Femur (tissue), 1 donor: ENCODE measurements around the gene MCCD1.

Source experiments
- DNase-seq: peaks from one replicate; pipeline ENCODE4 v3.0.0-alpha.2; 2017

MCCD1 gene

DNA sequence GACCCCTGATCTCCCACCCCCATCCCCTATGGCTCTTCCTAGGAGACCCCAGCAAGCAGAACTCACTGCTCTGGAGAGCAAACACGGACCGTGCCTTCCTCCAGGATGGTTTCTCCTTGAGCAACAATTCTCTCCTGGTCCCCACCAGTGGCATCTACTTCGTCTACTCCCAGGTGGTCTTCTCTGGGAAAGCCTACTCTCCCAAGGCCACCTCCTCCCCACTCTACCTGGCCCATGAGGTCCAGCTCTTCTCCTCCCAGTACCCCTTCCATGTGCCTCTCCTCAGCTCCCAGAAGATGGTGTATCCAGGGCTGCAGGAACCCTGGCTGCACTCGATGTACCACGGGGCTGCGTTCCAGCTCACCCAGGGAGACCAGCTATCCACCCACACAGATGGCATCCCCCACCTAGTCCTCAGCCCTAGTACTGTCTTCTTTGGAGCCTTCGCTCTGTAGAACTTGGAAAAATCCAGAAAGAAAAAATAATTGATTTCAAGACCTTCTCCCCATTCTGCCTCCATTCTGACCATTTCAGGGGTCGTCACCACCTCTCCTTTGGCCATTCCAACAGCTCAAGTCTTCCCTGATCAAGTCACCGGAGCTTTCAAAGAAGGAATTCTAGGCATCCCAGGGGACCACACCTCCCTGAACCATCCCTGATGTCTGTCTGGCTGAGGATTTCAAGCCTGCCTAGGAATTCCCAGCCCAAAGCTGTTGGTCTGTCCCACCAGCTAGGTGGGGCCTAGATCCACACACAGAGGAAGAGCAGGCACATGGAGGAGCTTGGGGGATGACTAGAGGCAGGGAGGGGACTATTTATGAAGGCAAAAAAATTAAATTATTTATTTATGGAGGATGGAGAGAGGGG is 44.7 kb downstream of the MCCD1 start:
- no peak for DNase-seq

DNA sequence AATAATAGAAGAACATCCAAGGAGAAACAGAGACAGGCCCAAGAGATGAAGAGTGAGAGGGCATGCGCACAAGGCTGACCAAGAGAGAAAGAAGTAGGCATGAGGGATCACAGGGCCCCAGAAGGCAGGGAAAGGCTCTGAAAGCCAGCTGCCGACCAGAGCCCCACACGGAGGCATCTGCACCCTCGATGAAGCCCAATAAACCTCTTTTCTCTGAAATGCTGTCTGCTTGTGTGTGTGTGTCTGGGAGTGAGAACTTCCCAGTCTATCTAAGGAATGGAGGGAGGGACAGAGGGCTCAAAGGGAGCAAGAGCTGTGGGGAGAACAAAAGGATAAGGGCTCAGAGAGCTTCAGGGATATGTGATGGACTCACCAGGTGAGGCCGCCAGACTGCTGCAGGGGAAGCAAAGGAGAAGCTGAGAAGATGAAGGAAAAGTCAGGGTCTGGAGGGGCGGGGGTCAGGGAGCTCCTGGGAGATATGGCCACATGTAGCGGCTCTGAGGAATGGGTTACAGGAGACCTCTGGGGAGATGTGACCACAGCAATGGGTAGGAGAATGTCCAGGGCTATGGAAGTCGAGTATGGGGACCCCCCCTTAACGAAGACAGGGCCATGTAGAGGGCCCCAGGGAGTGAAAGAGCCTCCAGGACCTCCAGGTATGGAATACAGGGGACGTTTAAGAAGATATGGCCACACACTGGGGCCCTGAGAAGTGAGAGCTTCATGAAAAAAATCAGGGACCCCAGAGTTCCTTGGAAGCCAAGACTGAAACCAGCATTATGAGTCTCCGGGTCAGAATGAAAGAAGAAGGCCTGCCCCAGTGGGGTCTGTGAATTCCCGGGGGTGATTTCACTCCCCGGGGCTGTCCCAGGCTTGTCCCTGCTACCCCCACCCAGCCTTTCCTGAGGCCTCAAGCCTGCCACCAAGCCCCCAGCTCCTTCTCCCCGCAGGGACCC is 45.6 kb downstream of the MCCD1 start:
- DNase-seq: no peak

- DNase-seq: peak; percentile 66
Measured at GRCh38 chr6:31575335-31575901, 46.7 kb downstream of the MCCD1 start, which contains the start of gene TNF. TNF (plus strand) TSS chr6:31575565; CDS start chr6:31575742, 177 bp downstream.

- DNase-seq: no peak
Measured at GRCh38 chr6:31575952-31576685, 47.4 kb downstream of the MCCD1 start.

GRCh38 chr6:31576897-31577578 is 48.3 kb downstream of the MCCD1 start:
- DNase-seq: no peak

DNA sequence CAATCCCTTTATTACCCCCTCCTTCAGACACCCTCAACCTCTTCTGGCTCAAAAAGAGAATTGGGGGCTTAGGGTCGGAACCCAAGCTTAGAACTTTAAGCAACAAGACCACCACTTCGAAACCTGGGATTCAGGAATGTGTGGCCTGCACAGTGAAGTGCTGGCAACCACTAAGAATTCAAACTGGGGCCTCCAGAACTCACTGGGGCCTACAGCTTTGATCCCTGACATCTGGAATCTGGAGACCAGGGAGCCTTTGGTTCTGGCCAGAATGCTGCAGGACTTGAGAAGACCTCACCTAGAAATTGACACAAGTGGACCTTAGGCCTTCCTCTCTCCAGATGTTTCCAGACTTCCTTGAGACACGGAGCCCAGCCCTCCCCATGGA is 48.8 kb downstream of the MCCD1 start:
- DNase-seq: no peak

DNA sequence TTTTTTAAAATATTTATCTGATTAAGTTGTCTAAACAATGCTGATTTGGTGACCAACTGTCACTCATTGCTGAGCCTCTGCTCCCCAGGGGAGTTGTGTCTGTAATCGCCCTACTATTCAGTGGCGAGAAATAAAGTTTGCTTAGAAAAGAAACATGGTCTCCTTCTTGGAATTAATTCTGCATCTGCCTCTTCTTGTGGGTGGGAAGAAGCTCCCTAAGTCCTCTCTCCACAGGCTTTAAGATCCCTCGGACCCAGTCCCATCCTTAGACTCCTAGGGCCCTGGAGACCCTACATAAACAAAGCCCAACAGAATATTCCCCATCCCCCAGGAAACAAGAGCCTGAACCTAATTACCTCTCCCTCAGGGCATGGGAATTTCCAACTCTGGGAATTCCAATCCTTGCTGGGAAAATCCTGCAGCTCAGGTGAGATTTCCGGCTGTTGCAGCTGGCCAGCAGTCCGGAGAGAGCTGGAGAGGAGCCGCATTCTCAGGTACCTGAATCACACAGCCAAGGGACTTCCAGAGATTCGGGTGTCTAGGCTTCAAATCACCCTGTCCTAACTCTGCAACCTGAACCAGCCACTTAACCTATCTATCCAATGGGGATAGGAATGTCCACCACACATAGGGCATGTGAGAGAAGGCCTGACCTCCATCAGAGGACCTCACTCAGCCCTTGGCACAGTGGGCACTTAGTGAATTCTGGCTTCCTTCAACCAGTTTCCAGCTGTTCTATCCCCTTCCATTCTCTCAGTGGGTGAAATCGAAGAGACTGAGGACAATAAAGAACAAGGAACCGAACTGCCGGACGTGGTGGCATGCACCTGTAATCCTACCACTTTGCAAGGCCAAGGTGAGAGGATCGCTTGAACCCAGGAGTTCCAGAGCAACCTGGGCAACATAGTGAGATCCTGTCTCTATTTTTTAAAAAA is 49.7 kb downstream of the MCCD1 start:
- no peak for DNase-seq

- DNase-seq: no peak
Measured at GRCh38 chr6:31579119-31579505, 50.4 kb downstream of the MCCD1 start.
